ENCODE results near the gene EPOP. TPM values are rescaled to one million over a fixed set of nuclear protein-coding genes. Genes with fewer than 3 reads are reported as not detected.
A peak's percentile ranks its signal among the peaks of the same experiment; 100 is the strongest.

The EPOP gene
- total and polyA plus RNA-seq, 2 of the 13 experiments (the other 11 are each of a cell fraction or from before 2014, with no cell fraction given): 14.7 to 37.8 TPM

DNA sequence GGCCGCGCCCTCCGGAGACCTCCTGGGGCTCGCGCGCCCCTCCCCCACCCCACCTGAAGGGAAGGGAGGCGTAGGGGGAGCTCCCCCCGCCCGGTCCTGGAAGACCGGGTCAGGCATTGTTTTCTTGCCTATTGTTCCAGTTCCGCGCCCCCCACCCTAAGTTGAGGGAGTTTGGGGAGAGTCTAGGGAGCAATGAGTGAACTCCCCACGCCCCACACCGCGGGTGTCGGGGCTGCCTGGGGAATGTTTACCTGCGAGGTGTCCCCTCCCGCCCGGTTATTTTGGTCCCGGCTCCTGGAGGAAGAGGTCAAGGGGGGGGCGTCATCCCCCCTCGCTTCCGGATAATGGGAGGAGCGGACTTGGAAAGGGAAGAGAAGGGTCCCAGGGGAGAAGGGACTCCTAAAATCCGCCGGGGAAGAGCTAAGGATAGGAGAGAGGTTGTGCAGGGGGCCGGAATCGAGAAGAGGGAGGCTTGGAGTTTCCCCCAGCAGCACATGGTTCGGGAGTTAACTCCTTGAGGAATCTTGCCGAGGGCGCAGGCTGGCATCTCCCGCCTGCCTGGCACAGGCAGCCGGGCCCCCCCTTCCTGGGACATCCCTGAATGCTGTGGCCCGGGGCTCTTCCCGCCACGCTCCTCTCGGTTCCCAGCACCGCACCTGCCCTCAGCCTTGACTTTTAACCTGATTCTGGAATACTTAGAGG lies 31.2 kb upstream of the EPOP start (continued):
- TF ChIP-seq, protein P1, sequence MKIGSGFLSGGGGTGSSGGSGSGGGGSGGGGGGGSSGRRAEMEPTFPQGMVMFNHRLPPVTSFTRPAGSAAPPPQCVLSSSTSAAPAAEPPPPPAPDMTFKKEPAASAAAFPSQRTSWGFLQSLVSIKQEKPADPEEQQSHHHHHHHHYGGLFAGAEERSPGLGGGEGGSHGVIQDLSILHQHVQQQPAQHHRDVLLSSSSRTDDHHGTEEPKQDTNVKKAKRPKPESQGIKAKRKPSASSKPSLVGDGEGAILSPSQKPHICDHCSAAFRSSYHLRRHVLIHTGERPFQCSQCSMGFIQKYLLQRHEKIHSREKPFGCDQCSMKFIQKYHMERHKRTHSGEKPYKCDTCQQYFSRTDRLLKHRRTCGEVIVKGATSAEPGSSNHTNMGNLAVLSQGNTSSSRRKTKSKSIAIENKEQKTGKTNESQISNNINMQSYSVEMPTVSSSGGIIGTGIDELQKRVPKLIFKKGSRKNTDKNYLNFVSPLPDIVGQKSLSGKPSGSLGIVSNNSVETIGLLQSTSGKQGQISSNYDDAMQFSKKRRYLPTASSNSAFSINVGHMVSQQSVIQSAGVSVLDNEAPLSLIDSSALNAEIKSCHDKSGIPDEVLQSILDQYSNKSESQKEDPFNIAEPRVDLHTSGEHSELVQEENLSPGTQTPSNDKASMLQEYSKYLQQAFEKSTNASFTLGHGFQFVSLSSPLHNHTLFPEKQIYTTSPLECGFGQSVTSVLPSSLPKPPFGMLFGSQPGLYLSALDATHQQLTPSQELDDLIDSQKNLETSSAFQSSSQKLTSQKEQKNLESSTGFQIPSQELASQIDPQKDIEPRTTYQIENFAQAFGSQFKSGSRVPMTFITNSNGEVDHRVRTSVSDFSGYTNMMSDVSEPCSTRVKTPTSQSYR (CRISPR knock-in tag; IDR thresholded peaks at IDR 0.05; ENCODE audit: borderline replicate concordance): peak; percentile 79; the same call in 1 of the 2 replicates
- TF ChIP-seq ZNF101 (CRISPR knock-in tag; IDR thresholded peaks at IDR 0.05; ENCODE audit: borderline replicate concordance, low read depth): no peak
- no peak for TF ChIP-seq E2F5 (CRISPR knock-in tag; conservative IDR thresholded peaks at IDR 0.05)
- TF ChIP-seq NONO (IDR thresholded peaks at IDR 0.05): no peak
- TF ChIP-seq NONO (CRISPR knock-in tag; conservative IDR thresholded peaks at IDR 0.05): no peak
- peak; percentile 45 for TF ChIP-seq POLR2AphosphoS5 (IDR thresholded peaks at IDR 0.05; ENCODE audit: low read depth, low read length)
- TF ChIP-seq ZNF75D (CRISPR knock-in tag; IDR thresholded peaks at IDR 0.05; ENCODE audit: borderline replicate concordance): no peak
- no peak for TF ChIP-seq ZFP82 (CRISPR knock-in tag; IDR thresholded peaks at IDR 0.05; ENCODE audit: borderline replicate concordance)
- TF ChIP-seq ZSCAN30 (CRISPR knock-in tag; IDR thresholded peaks at IDR 0.05): no peak
- TF ChIP-seq, protein P2, sequence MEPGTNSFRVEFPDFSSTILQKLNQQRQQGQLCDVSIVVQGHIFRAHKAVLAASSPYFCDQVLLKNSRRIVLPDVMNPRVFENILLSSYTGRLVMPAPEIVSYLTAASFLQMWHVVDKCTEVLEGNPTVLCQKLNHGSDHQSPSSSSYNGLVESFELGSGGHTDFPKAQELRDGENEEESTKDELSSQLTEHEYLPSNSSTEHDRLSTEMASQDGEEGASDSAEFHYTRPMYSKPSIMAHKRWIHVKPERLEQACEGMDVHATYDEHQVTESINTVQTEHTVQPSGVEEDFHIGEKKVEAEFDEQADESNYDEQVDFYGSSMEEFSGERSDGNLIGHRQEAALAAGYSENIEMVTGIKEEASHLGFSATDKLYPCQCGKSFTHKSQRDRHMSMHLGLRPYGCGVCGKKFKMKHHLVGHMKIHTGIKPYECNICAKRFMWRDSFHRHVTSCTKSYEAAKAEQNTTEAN (CRISPR knock-in tag; conservative IDR thresholded peaks at IDR 0.05): no peak
- no peak for TF ChIP-seq STAT6 (CRISPR knock-in tag; IDR thresholded peaks at IDR 0.05; ENCODE audit: borderline replicate concordance)
- no peak for TF ChIP-seq THYN1 (CRISPR knock-in tag; IDR thresholded peaks at IDR 0.05; ENCODE audit: borderline replicate concordance, low read depth)
- TF ChIP-seq ZFP37 (CRISPR knock-in tag; IDR thresholded peaks at IDR 0.05; ENCODE audit: borderline replicate concordance): 0 out of 2 replicates have a peak, but pooled peaks have one; percentile 20
- TF ChIP-seq TAF1 (CRISPR knock-in tag; IDR thresholded peaks at IDR 0.05): peak; percentile 52; the same call in 1 of the 2 replicates
- TF ChIP-seq ZNF790 (CRISPR knock-in tag; IDR thresholded peaks at IDR 0.05; ENCODE audit: borderline replicate concordance): peak; percentile 84
- TF ChIP-seq ZNF629 (CRISPR knock-in tag; conservative IDR thresholded peaks at IDR 0.05): no peak
- no peak for TF ChIP-seq IRF2 (CRISPR knock-in tag; IDR thresholded peaks at IDR 0.05)
- TF ChIP-seq REL (CRISPR knock-in tag; conservative IDR thresholded peaks at IDR 0.05): no peak
- no peak for TF ChIP-seq LCORL (IDR thresholded peaks at IDR 0.05)
- TF ChIP-seq LCORL (CRISPR knock-in tag; IDR thresholded peaks at IDR 0.05): peak; percentile 41; the same call in 1 of the 2 replicates
- TF ChIP-seq ZSCAN29 (CRISPR knock-in tag; conservative IDR thresholded peaks at IDR 0.05): 0 out of 2 replicates have a peak, but pooled peaks have one; percentile 14
- peak; percentile 13 for TF ChIP-seq TEAD3 (CRISPR knock-in tag; optimal IDR thresholded peaks at IDR 0.05; ENCODE audit: borderline replicate concordance)
